Loucy (cell line): ENCODE results near the gene AMBRA1.

Experiments used
- H2AFZ ChIP-seq: fragments of 200-600 bp; sonication (generic); 2 replicates; pipeline ENCODE4 v1.6.0; 2016; ENCODE audit warnings: antibody characterized with exemption, mild to moderate bottlenecking, low read length, moderate library complexity
- H3F3A ChIP-seq: fragments of 200-600 bp; 2 replicates; pipeline ENCODE4 v1.6.0; 2016; ENCODE audit warnings: antibody characterized with exemption, low read depth, mild to moderate bottlenecking
- H3K27me3 ChIP-seq: fragments of 200-600 bp; sonication (generic); 2 replicates; pipeline ENCODE4 v1.6.1; 2014; ENCODE audit warnings: low read length, mild to moderate bottlenecking; ENCODE audit not compliant: insufficient read depth, poor library complexity, severe bottlenecking
- H3K36me3 ChIP-seq: fragments of 200-600 bp; sonication (generic); 2 replicates; pipeline ENCODE4 v1.6.1; 2016; ENCODE audit warnings: low read length; ENCODE audit not compliant: insufficient read depth
- H3K4me1 ChIP-seq: fragments of 200-600 bp; sonication (generic); 2 replicates; pipeline ENCODE4 v1.5.1; 2014; ENCODE audit warnings: low read length, mild to moderate bottlenecking; ENCODE audit not compliant: insufficient read depth, poor library complexity, severe bottlenecking
- H3K4me2 ChIP-seq: fragments of 200-600 bp; sonication (generic); 2 replicates; pipeline ENCODE4 v1.6.0; 2014; ENCODE audit warnings: antibody characterized with exemption, low read length, low read depth, mild to moderate bottlenecking; ENCODE audit not compliant: poor library complexity, severe bottlenecking
- H3K4me3 ChIP-seq: fragments of 200-600 bp; sonication (generic); 2 replicates; pipeline ENCODE4 v1.5.1; 2014; ENCODE audit warnings: low read length, mild to moderate bottlenecking, mixed read lengths; ENCODE audit not compliant: poor library complexity, severe bottlenecking
- H3K79me2 ChIP-seq: fragments of 200-600 bp; sonication (generic); 2 replicates; pipeline ENCODE4 v1.6.1; 2014; ENCODE audit warnings: low read length; ENCODE audit not compliant: insufficient read depth
- H3K9ac ChIP-seq: fragments of 200-600 bp; sonication (generic); 2 replicates; pipeline ENCODE4 v1.6.0; 2014; ENCODE audit warnings: mild to moderate bottlenecking, low read depth, low read length, moderate library complexity; ENCODE audit not compliant: poor library complexity, severe bottlenecking
- H3K9me2 ChIP-seq: fragments of 200-600 bp; sonication (generic); replicated peaks from 2 replicates; pipeline ENCODE4 v1.6.1; 2016; ENCODE audit warnings: low read depth, low read length, mixed read lengths
- H3K9me3 ChIP-seq: fragments of 200-600 bp; sonication (generic); 2 replicates; pipeline ENCODE4 v1.6.1; 2014; ENCODE audit warnings: mild to moderate bottlenecking, antibody characterized with exemption, low read length, low read depth; ENCODE audit not compliant: insufficient read depth
- H4K20me1 ChIP-seq: fragments of 200-600 bp; sonication (generic); 2 replicates; pipeline ENCODE4 v1.6.0; 2014; ENCODE audit warnings: antibody characterized with exemption, low read length, mild to moderate bottlenecking; ENCODE audit not compliant: insufficient read depth, poor library complexity, severe bottlenecking
- EZH2phosphoT487 ChIP-seq: fragments of 200-600 bp; IDR thresholded peaks from 2 replicates; pipeline ENCODE4 v1.6.1; 2018; ENCODE audit warnings: antibody characterized with exemption, mild to moderate bottlenecking, moderate library complexity, borderline replicate concordance
- TF ChIP-seq, protein P1 (sequence below): fragments of 200-600 bp; sonication (generic); conservative IDR thresholded peaks from 2 replicates; pipeline ENCODE4 v1.5.1; 2014; ENCODE audit warnings: mild to moderate bottlenecking, antibody characterized with exemption, low read length

AMBRA1 gene

DNA sequence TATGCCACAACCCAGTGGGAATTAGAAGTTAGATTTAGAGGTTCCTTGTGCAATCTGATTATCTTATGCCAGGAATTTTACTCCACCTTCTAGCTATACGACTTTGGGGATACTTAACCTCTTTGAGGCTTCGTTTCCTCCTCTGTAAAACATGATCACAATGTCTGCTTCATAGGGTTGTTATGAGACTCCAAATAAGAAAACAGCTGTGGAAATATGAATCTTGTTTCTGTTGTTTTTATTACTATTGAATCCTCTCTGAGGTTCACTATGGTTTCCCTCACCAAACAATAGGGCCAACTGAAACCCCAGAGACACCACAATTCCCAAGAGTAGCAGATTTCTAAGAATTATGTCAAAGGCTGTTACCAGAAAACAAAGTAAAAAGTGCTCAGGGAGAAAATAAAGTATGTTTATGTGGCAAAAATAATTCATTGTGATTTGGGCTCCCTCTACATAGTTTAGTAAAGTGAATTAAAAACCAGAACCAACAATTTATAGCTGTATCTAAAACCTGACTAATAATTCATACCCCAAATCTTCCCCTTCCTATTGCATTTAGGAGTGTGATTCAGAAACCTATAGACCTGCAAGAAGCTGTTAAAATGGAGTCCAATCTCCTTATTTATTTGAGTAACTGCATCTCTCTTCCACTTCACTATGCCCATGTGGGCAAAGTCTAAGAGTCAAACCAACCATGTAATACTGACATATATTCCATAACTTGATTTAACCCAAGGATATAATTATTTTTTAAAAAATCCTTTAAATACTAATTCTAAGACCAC, 38.4 kb downstream of the AMBRA1 start:
- H3K4me3 ChIP-seq = no peak overlapping the region
- peak overlapping the region; percentile 9 for H3K4me2 ChIP-seq
- H3F3A ChIP-seq = no peaks in the 10 kb centered on the region
- peaks cover 93% of the 10 kb centered on the region for H3K79me2 ChIP-seq
- H3K9ac ChIP-seq = no peak overlapping the region
- no peaks in the 10 kb centered on the region for H3K9me3 ChIP-seq
- H3K4me1 ChIP-seq = peaks cover 36% of the 10 kb centered on the region
- peaks cover 27% of the 10 kb centered on the region for H4K20me1 ChIP-seq
- no peak overlapping the region for H2AFZ ChIP-seq
- H3K27me3 ChIP-seq = no peaks in the 10 kb centered on the region
- TF ChIP-seq EZH2phosphoT487 = no peak
- H3K9me2 ChIP-seq = no peaks in the 10 kb centered on the region
- no peaks in the 10 kb centered on the region for H3K36me3 ChIP-seq

DNA sequence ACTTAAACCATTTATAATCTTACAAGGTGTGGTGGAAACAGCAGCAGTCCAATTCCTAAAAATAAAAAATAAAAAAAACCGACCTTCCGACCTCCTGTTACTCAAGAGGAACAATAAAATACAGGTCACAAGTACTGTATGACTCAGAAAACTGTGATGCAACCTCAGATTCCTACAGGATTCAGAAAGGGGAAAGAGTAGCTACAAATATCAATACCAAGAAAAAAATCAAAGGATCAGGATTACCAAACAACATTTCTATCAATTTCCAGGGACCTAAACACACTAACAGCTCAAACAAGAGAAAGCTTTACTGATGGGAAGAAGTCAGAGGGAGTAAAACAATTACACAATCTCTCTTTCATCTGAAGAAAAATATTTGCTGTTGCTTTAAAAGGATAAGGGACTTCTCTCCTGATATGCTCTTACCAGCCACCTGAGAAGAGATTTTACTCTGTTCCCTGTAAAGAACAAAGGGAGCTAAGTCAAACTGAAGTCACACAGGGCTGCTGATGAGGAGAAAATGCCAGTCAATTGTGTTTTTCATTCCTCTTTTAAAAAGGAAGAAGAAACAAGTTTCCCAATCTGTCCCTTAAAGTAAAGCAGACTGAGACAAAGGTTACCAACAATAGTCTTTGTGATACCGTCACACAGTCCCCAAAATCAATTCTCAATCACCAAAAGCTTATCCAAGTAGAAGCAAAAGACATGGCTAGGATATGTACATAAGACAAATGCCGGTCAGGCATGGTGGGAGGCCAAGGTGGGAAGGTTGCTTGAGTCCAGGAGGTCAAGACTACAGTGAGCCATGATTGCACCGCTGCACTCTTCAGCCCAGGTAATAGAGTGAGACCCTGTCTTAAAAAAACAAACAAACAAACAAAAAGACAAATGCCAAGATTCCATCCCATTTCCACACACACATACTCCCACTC, 39.3 kb downstream of the AMBRA1 start:
- Histone ChIP-seq H3K4me3 (peak overlapping the region; percentile 36), H4K20me1 (peaks cover 24% of the 10 kb centered on the region), H3F3A (no peaks in the 10 kb centered on the region), H3K9ac (no peak overlapping the region), H3K36me3 (no peaks in the 10 kb centered on the region), H3K9me2 (no peaks in the 10 kb centered on the region), H3K27me3 (no peaks in the 10 kb centered on the region), H3K79me2 (peaks cover 94% of the 10 kb centered on the region), H3K4me1 (peaks cover 26% of the 10 kb centered on the region), H2AFZ (no peak overlapping the region), H3K4me2 (peak overlapping the region; percentile 29), H3K9me3 (no peaks in the 10 kb centered on the region)
- TF ChIP-seq EZH2phosphoT487 = no peak
- TF ChIP-seq, protein P1, sequence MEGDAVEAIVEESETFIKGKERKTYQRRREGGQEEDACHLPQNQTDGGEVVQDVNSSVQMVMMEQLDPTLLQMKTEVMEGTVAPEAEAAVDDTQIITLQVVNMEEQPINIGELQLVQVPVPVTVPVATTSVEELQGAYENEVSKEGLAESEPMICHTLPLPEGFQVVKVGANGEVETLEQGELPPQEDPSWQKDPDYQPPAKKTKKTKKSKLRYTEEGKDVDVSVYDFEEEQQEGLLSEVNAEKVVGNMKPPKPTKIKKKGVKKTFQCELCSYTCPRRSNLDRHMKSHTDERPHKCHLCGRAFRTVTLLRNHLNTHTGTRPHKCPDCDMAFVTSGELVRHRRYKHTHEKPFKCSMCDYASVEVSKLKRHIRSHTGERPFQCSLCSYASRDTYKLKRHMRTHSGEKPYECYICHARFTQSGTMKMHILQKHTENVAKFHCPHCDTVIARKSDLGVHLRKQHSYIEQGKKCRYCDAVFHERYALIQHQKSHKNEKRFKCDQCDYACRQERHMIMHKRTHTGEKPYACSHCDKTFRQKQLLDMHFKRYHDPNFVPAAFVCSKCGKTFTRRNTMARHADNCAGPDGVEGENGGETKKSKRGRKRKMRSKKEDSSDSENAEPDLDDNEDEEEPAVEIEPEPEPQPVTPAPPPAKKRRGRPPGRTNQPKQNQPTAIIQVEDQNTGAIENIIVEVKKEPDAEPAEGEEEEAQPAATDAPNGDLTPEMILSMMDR = no peak

DNA sequence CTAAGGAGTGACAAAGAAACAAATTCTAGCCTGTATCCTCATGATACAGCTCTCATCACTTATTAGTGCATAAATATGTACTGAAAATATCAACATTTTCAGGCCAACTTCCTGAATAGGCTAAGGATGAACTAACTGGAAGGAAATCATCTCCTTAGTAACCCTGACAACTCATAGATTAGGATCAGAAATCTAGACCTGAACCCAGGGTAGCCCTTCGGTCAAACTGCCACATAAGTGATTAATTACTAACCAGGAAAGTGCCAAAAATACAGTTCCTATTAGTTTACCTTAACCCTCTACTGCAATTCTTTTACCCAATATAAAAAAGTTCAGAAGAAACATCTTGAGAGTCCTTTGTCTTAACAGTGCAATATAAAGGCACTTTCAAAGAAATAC, 40.0 kb downstream of the AMBRA1 start:
- peaks cover 31% of the 10 kb centered on the region for H4K20me1 ChIP-seq
- TF ChIP-seq, protein P1 = no peak
- TF ChIP-seq EZH2phosphoT487 = no peak
- no peak overlapping the region for H2AFZ ChIP-seq
- peaks cover 25% of the 10 kb centered on the region for H3K4me1 ChIP-seq
- H3K27me3 ChIP-seq = no peaks in the 10 kb centered on the region
- no peaks in the 10 kb centered on the region for H3K9me2 ChIP-seq
- no peaks in the 10 kb centered on the region for H3K9me3 ChIP-seq
- H3K4me2 ChIP-seq = peak overlapping the region; percentile 29
- H3F3A ChIP-seq = no peaks in the 10 kb centered on the region
- H3K9ac ChIP-seq = no peak overlapping the region
- H3K36me3 ChIP-seq = no peaks in the 10 kb centered on the region
- peaks cover 94% of the 10 kb centered on the region for H3K79me2 ChIP-seq
- peak overlapping the region; percentile 36 for H3K4me3 ChIP-seq
